Posterior cingulate gyrus (tissue), 11 donors: ENCODE results near the gene PRKN.
"Not testable (repeated sequence)": the region's sequence is repeated elsewhere in the genome, so short reads cannot be mapped to it uniquely, and the experiment has no call there.

Experiments
- DNase-seq, 10 donors: peaks; one replicate each; pipeline versions ENCODE4 v3.0.0 to v3.0.0-alpha.2; 2020 to 2021; ENCODE audit warnings: mixed read lengths in 3 of 10
- intact Hi-C: fragments of 100-400 bp; cut with DNase I; formaldehyde crosslinking; loops from one replicate; pipeline ENCODE4 v1.15.1; 2023

The PRKN gene

GRCh38 chr6:161840380-161840779 is 887.2 kb downstream of the PRKN start:
- intact Hi-C loops = no loop called here
- DNase-seq = no peak

- no peak for DNase-seq
- intact Hi-C loops = no loop called here
Observed at GRCh38 chr6:161838306-161839035, 889.1 kb downstream of the PRKN start.

GRCh38 chr6:161837854-161838253 is 889.7 kb downstream of the PRKN start:
- intact Hi-C loops = no loop called here
- no peak for DNase-seq

GRCh38 chr6:161837449-161837735 is 890.2 kb downstream of the PRKN start:
- DNase-seq = no peak
- intact Hi-C loops = no loop called here

GRCh38 chr6:161836643-161837448 is 890.7 kb downstream of the PRKN start:
- DNase-seq = peak in 1 of 10 donors; percentile 54
- intact Hi-C loops = no loop called here

- intact Hi-C loops = no loop called here
- DNase-seq = peak in 3 of 10 donors; percentile 20 to 85 (median 43)
Observed at GRCh38 chr6:161835500-161836215, 891.9 kb downstream of the PRKN start.

- DNase-seq = no peak
Observed at GRCh38 chr6:161834426-161834825, 893.1 kb downstream of the PRKN start.

GRCh38 chr6:161833099-161833860 is 894.3 kb downstream of the PRKN start:
- intact Hi-C loops = no loop called here
- DNase-seq = peak in 1 of 10 donors; percentile 59

More at GRCh38 chr6:161834426-161834825, 893.1 kb downstream of the PRKN start:
- intact Hi-C loops = no loop called here

GRCh38 chr6:161832622-161833021 is 894.9 kb downstream of the PRKN start:
- intact Hi-C loops = no loop called here
- DNase-seq = no peak

- intact Hi-C loops = no loop called here
- no peak for DNase-seq
Observed at GRCh38 chr6:161830866-161831616, 896.5 kb downstream of the PRKN start.

GRCh38 chr6:161829291-161829729 is 898.3 kb downstream of the PRKN start:
- peak in 3 of 10 donors; percentile 41 to 76 (median 50) for DNase-seq
- intact Hi-C loops = no loop called here

- intact Hi-C loops = no loop called here
- peak in 1 of 10 donors; percentile 59 for DNase-seq
Observed at GRCh38 chr6:161828355-161828754, 899.2 kb downstream of the PRKN start.

GRCh38 chr6:161826512-161826911 is 901.1 kb downstream of the PRKN start:
- intact Hi-C loops = no loop called here
- DNase-seq = no peak

- intact Hi-C loops, DNase-seq: not testable (repeated sequence)
Observed at GRCh38 chr6:161822204-161822603, 905.4 kb downstream of the PRKN start.

- no peak for DNase-seq
- intact Hi-C loops = no loop called here
Observed at GRCh38 chr6:161817881-161818280, 909.7 kb downstream of the PRKN start.

- intact Hi-C loops = no loop called here
- no peak for DNase-seq
Observed at GRCh38 chr6:161815965-161816364, 911.6 kb downstream of the PRKN start.

- DNase-seq = no peak
- intact Hi-C loops = no loop called here
Observed at GRCh38 chr6:161813156-161813555, 914.4 kb downstream of the PRKN start.

GRCh38 chr6:161809971-161810370 is 917.6 kb downstream of the PRKN start:
- no peak for DNase-seq

GRCh38 chr6:161804838-161805237 is 922.7 kb downstream of the PRKN start:
- no peak for DNase-seq
- intact Hi-C loops = no loop called here

More at GRCh38 chr6:161809971-161810370, 917.6 kb downstream of the PRKN start:
- intact Hi-C loops = no loop called here

- intact Hi-C loops = no loop called here
- no peak for DNase-seq
Observed at GRCh38 chr6:161803131-161803530, 924.4 kb downstream of the PRKN start.
